H9 (cell line): Measurements from ENCODE around the gene MEP1A. TPM values are rescaled to one million over a fixed set of nuclear protein-coding genes. Genes with fewer than 3 reads are reported as not detected.

Experiments
- DNase-seq: peaks from one replicate; pipeline ENCODE4 v3.0.0-alpha.2; 2017
- H2AFZ ChIP-seq: one replicate; pipeline ENCODE4 v1.6.1; 2013; ENCODE audit warnings: mild to moderate bottlenecking, low read length, control low read depth, moderate library complexity
- H2AK5ac ChIP-seq: 2 replicates; pipeline ENCODE4 v1.6.1; 2013; ENCODE audit warnings: low read length, control low read depth, mixed read lengths; ENCODE audit not compliant: insufficient read length
- H2BK120ac ChIP-seq: one replicate; pipeline ENCODE4 v1.6.1; 2013; ENCODE audit warnings: low read depth, mild to moderate bottlenecking, low read length, control low read depth, inconsistent platforms; ENCODE audit not compliant: poor library complexity, severe bottlenecking
- H2BK12ac ChIP-seq: 2 replicates; pipeline ENCODE4 v1.6.1; 2013; ENCODE audit warnings: low read length, control low read depth, mixed read lengths, low read depth; ENCODE audit not compliant: insufficient read length
- H2BK15ac ChIP-seq: 2 replicates; pipeline ENCODE4 v1.6.1; 2013; ENCODE audit warnings: low read depth, low read length, control low read depth
- H2BK20ac ChIP-seq: one replicate; pipeline ENCODE4 v1.6.1; 2013; ENCODE audit warnings: low read depth, mild to moderate bottlenecking, low read length, control low read depth, inconsistent platforms; ENCODE audit not compliant: poor library complexity, severe bottlenecking
- H2BK5ac ChIP-seq: 2 replicates; pipeline ENCODE4 v1.6.1; 2013; ENCODE audit warnings: low read length, control low read depth, mixed read lengths; ENCODE audit not compliant: insufficient read length
- H3K14ac ChIP-seq: 2 replicates; pipeline ENCODE4 v1.6.1; 2013; ENCODE audit warnings: low read length, control low read depth; ENCODE audit not compliant: insufficient read depth
- H3K18ac ChIP-seq: 2 replicates; pipeline ENCODE4 v1.6.1; 2013; ENCODE audit warnings: low read depth, mild to moderate bottlenecking, mixed read lengths, low read length, control low read depth; ENCODE audit not compliant: insufficient read length
- H3K23ac ChIP-seq: 2 replicates; pipeline ENCODE4 v1.6.1; 2013; ENCODE audit warnings: low read length, control low read depth, mixed read lengths, low read depth; ENCODE audit not compliant: insufficient read length
- H3K23me2 ChIP-seq: 2 replicates; pipeline ENCODE4 v1.6.1; 2013; ENCODE audit warnings: low read depth, mild to moderate bottlenecking, mixed read lengths, low read length, control low read depth; ENCODE audit not compliant: insufficient read length, poor library complexity, severe bottlenecking
- H3K27ac ChIP-seq: 2 replicates; pipeline ENCODE4 v1.5.1; 2013; ENCODE audit warnings: low read length, control low read depth, mixed read lengths, low read depth; ENCODE audit not compliant: insufficient read length
- H3K27me3 ChIP-seq: 2 replicates; pipeline ENCODE4 v1.6.1; 2013; ENCODE audit warnings: low read length, control low read depth, inconsistent platforms; ENCODE audit not compliant: insufficient read depth
- H3K4ac ChIP-seq: 2 replicates; pipeline ENCODE4 v1.6.1; 2013; ENCODE audit warnings: low read depth, mild to moderate bottlenecking, control low read depth, inconsistent platforms, low read length, moderate library complexity
- H3K4me1 ChIP-seq: 2 replicates; pipeline ENCODE4 v1.6.1; 2013; ENCODE audit warnings: low read length, control low read depth, inconsistent platforms; ENCODE audit not compliant: insufficient read depth
- H3K4me2 ChIP-seq: 2 replicates; pipeline ENCODE4 v1.6.1; 2013; ENCODE audit warnings: low read length, control low read depth, mixed read lengths; ENCODE audit not compliant: insufficient read length, insufficient read depth
- H3K56ac ChIP-seq: 2 replicates; pipeline ENCODE4 v1.6.1; 2013; ENCODE audit warnings: low read depth, mild to moderate bottlenecking, mixed read lengths, low read length, control low read depth; ENCODE audit not compliant: insufficient read length
- H3K79me1 ChIP-seq: 2 replicates; pipeline ENCODE4 v1.6.1; 2013; ENCODE audit warnings: low read depth, mild to moderate bottlenecking, moderate library complexity, low read length, control low read depth, inconsistent platforms; ENCODE audit not compliant: insufficient read depth, poor library complexity, severe bottlenecking
- H3K79me2 ChIP-seq: 2 replicates; pipeline ENCODE4 v1.6.1; 2013; ENCODE audit warnings: low read length, control low read depth, inconsistent platforms; ENCODE audit not compliant: insufficient read depth
- H3K9ac ChIP-seq: 2 replicates; pipeline ENCODE4 v1.6.1; 2013; ENCODE audit warnings: low read length, control low read depth, mixed read lengths; ENCODE audit not compliant: insufficient read length; ENCODE audit errors: extremely low read depth
- H3K9me3 ChIP-seq: one replicate; pipeline ENCODE4 v1.6.1; 2013; ENCODE audit warnings: low read depth, low read length, inconsistent platforms; ENCODE audit not compliant: control insufficient read depth
- H3T11ph ChIP-seq: one replicate; pipeline ENCODE4 v1.6.1; 2013; ENCODE audit warnings: mild to moderate bottlenecking, low read length, control low read depth, inconsistent platforms
- H4K20me1 ChIP-seq: one replicate; pipeline ENCODE4 v1.6.1; 2013; ENCODE audit not compliant: control insufficient read depth, insufficient read length, insufficient read depth
- H4K5ac ChIP-seq: 2 replicates; pipeline ENCODE4 v1.6.1; 2013; ENCODE audit warnings: low read depth, mild to moderate bottlenecking, mixed read lengths, low read length, control low read depth; ENCODE audit not compliant: insufficient read length
- H4K8ac ChIP-seq: replicated peaks from 2 replicates; pipeline ENCODE4 v1.6.1; 2013; ENCODE audit warnings: low read length, control low read depth, mixed read lengths, low read depth; ENCODE audit not compliant: insufficient read length
- H4K91ac ChIP-seq: 2 replicates; pipeline ENCODE4 v1.6.1; 2013; ENCODE audit warnings: low read depth, mild to moderate bottlenecking, moderate library complexity, mixed read lengths, low read length, control low read depth; ENCODE audit not compliant: insufficient read length
- H3K27ac Mint-ChIP-seq, 3 experiments: 2 replicates in 2 of 3; 3 replicates in 1 of 3; pipeline ENCODE4 v1.8.0; 2020 to 2021; ENCODE audit warnings: mixed read lengths in 3 of 3, mild to moderate bottlenecking in 1 of 3, moderate library complexity in 1 of 3
- H3K27me3 Mint-ChIP-seq: 2 replicates; pipeline ENCODE4 v1.8.0; 2021; ENCODE audit warnings: low read depth, mild to moderate bottlenecking, moderate library complexity, mixed read lengths
- H3K36me3 Mint-ChIP-seq, 3 experiments: 2 replicates in 2 of 3; 3 replicates in 1 of 3; pipeline ENCODE4 v1.8.0; 2020 to 2021; ENCODE audit warnings: low read depth in 3 of 3, mixed read lengths in 3 of 3; ENCODE audit not compliant: insufficient read depth in 1 of 3
- H3K4me1 Mint-ChIP-seq, 2 experiments: 2 replicates each; pipeline ENCODE4 v1.8.0; 2020; ENCODE audit warnings: mixed read lengths in 2 of 2
- H3K4me3 Mint-ChIP-seq, 2 experiments: 2 replicates in 1 of 2; 3 replicates in 1 of 2; pipeline ENCODE4 v1.8.0; 2020 to 2021; ENCODE audit warnings: mild to moderate bottlenecking in 2 of 2, mixed read lengths in 2 of 2, moderate library complexity in 1 of 2
- H3K9me3 Mint-ChIP-seq, 2 experiments: 2 replicates in 1 of 2; 3 replicates in 1 of 2; pipeline ENCODE4 v1.8.0; 2020; ENCODE audit warnings: mild to moderate bottlenecking in 2 of 2, mixed read lengths in 2 of 2, moderate library complexity in 1 of 2
- CTCF ChIP-seq: fragments of 200-600 bp; sonication (generic); conservative IDR thresholded peaks from 3 replicates; pipeline ENCODE4 v1.8.0; 2021; ENCODE audit warnings: antibody characterized with exemption, mild to moderate bottlenecking
- WGBS: extraction: QIAGEN DNeasy Blood & Tissue Kit; methylation state at CpG from one replicate; pipeline ENCODE4 v1.1.7; 2013; ENCODE audit warnings: missing lambda C conversion rate, low lambda C conversion rate, mixed read lengths; ENCODE audit not compliant: insufficient read length; ENCODE audit errors: extremely low coverage; 5-methylcytosine and 5-hydroxymethylcytosine counted together
- total RNA-seq: library from RNA; stranded (reverse); gene quantifications from 2 replicates; pipeline ENCODE4 v1.2.1, GENCODE V29; 2021

MEP1A gene
- total RNA-seq, 1 experiment from 2014 or later = not detected

GRCh38 chr6:46876126-46876525, 82.9 kb downstream of the MEP1A start:
- Mint-ChIP-seq H3K9me3 (no peaks in the 10 kb centered on the region), H3K4me3 (no peak overlapping the region), H3K27me3 (no peaks in the 10 kb centered on the region), H3K36me3 (no peaks in the 10 kb centered on the region), H3K27ac (peak overlapping the region in 2 of 3 experiments; percentile 12 to 55; a peak in 2 of 7 replicates), H3K4me1 (peaks cover 7 to 15% of the 10 kb centered on the region in 2 experiments)
- no peak for TF ChIP-seq CTCF
- Histone ChIP-seq H2BK5ac (no peak overlapping the region), H3K79me2 (no peaks in the 10 kb centered on the region), H3K4ac (no peak overlapping the region), H3K4me1 (0 out of 2 replicates have a peak, but pooled peaks cover 2% of the 10 kb centered on the region), H2BK20ac (no peak overlapping the region), H3K27me3 (no peaks in the 10 kb centered on the region), H2BK15ac (no peak overlapping the region), H4K8ac (no peak overlapping the region), H3K4me2 (no peak overlapping the region), H2AFZ (no peak overlapping the region), H3K56ac (no peak overlapping the region), H2BK120ac (no peak overlapping the region), H3K79me1 (no peaks in the 10 kb centered on the region), H3K14ac (no peak overlapping the region), H2BK12ac (no peak overlapping the region), H3K23me2 (no peaks in the 10 kb centered on the region), H4K5ac (no peak overlapping the region), H3K27ac (no peak overlapping the region), H3K18ac (no peak overlapping the region), H3K9ac (no peak overlapping the region), H4K91ac (no peak overlapping the region), H3T11ph (no peak overlapping the region), H3K23ac (no peak overlapping the region), H4K20me1 (no peaks in the 10 kb centered on the region), H2AK5ac (no peak overlapping the region), H3K9me3 (no peaks in the 10 kb centered on the region)
- WGBS = no CpG with 5 or more reads among the region's 4 CpGs
- DNase-seq = peak; percentile 74
